IMR-90 (cell line): ENCODE data around the gene SEL1L3. TPM values are rescaled to one million over a fixed set of nuclear protein-coding genes. Genes with fewer than 3 reads are reported as not detected.

Source experiments
- ATAC-seq: fragments of 200-7000 bp; cut with Tn5 transposase; 2 replicates; pipeline ENCODE4 v1.9.1; 2020; ENCODE audit warnings: low read depth, mild to moderate bottlenecking, moderate library complexity
- BruUV-seq: library from RNA; stranded (reverse); fragments of 400-500 nt; replicated peaks from 2 replicates; lab custom pipeline; 2021; lab: Mats Ljungman, UMichigan
- CTCF ChIA-PET: fragments of 300-600 bp; formaldehyde crosslinking; extraction: SDS; loops from one replicate; lab custom pipeline; 2021; ENCODE audit warnings: antibody characterized with exemption; lab: Yijun Ruan, JAX
- POLR2A ChIA-PET: fragments of 300-600 bp; sonication (Branson Sonifier 250); formaldehyde crosslinking; loops from one replicate; lab custom pipeline; 2022; ENCODE audit warnings: antibody characterized with exemption; ENCODE audit not compliant: unreplicated experiment; lab: Charles Lee
- DNase-seq: peaks from one replicate; pipeline ENCODE4 v3.0.0; 2013
- H2AFZ ChIP-seq: replicated peaks from 2 replicates; pipeline ENCODE3; 2013; ENCODE audit warnings: low read length, mild to moderate bottlenecking; ENCODE audit not compliant: poor library complexity
- H2AK5ac ChIP-seq: 2 replicates; pipeline ENCODE4 v1.6.1; 2013; ENCODE audit warnings: low read depth, low read length, inconsistent platforms
- H2AK9ac ChIP-seq: replicated peaks from 2 replicates; pipeline ENCODE3; 2013; ENCODE audit warnings: mild to moderate bottlenecking, low read depth, low read length, moderate library complexity; ENCODE audit not compliant: poor library complexity
- H2BK120ac ChIP-seq: 2 replicates; pipeline ENCODE4 v1.6.1; 2013; ENCODE audit warnings: low read depth, low read length, inconsistent platforms
- H2BK15ac ChIP-seq: 3 replicates; pipeline ENCODE4 v1.6.1; 2013; ENCODE audit warnings: low read depth, low read length, inconsistent platforms
- H2BK20ac ChIP-seq: 2 replicates; pipeline ENCODE4 v1.6.1; 2013; ENCODE audit warnings: low read depth, mild to moderate bottlenecking, inconsistent platforms, low read length, moderate library complexity
- H2BK5ac ChIP-seq: 2 replicates; pipeline ENCODE4 v1.6.1; 2013; ENCODE audit warnings: mild to moderate bottlenecking, low read depth, low read length, inconsistent platforms; ENCODE audit not compliant: poor library complexity, severe bottlenecking
- H3K14ac ChIP-seq: replicated peaks from 2 replicates; pipeline ENCODE4 v1.6.1; 2013; ENCODE audit warnings: low read depth, low read length, inconsistent platforms
- H3K18ac ChIP-seq: 2 replicates; pipeline ENCODE4 v1.6.1; 2013; ENCODE audit warnings: low read depth, low read length, control low read depth
- H3K23ac ChIP-seq: 2 replicates; pipeline ENCODE4 v1.6.1; 2013; ENCODE audit warnings: low read depth, low read length, inconsistent platforms
- H3K27ac ChIP-seq: 2 replicates; pipeline ENCODE4 v1.5.1; 2013; ENCODE audit warnings: mild to moderate bottlenecking, control low read depth, low read length; ENCODE audit not compliant: insufficient read depth
- H3K27me3 ChIP-seq: 2 replicates; pipeline ENCODE4 v1.6.1; 2013; ENCODE audit warnings: low read length; ENCODE audit not compliant: control insufficient read depth, insufficient read depth
- H3K36me3 ChIP-seq: 2 replicates; pipeline ENCODE4 v1.6.1; 2013; ENCODE audit warnings: low read length, mixed read lengths; ENCODE audit not compliant: control insufficient read depth, insufficient read depth
- H3K4ac ChIP-seq: 2 replicates; pipeline ENCODE4 v1.6.1; 2013; ENCODE audit warnings: low read depth, low read length, inconsistent platforms
- H3K4me1 ChIP-seq: 2 replicates; pipeline ENCODE4 v1.6.1; 2013; ENCODE audit warnings: low read length, mixed read lengths; ENCODE audit not compliant: control insufficient read depth, insufficient read depth
- H3K4me2 ChIP-seq: 2 replicates; pipeline ENCODE4 v1.6.1; 2013; ENCODE audit warnings: low read depth, mild to moderate bottlenecking, control low read depth, low read length, moderate library complexity
- H3K4me3 ChIP-seq: 2 replicates; pipeline ENCODE4 v1.5.1; 2013; ENCODE audit warnings: low read depth, mild to moderate bottlenecking, control low read depth, low read length, moderate library complexity; ENCODE audit not compliant: insufficient read depth
- H3K56ac ChIP-seq: 2 replicates; pipeline ENCODE4 v1.6.1; 2013; ENCODE audit warnings: low read length, inconsistent platforms; ENCODE audit not compliant: insufficient read depth; ENCODE audit errors: extremely low read depth
- H3K79me1 ChIP-seq, 2 experiments: 2 replicates each; pipeline ENCODE4 v1.6.1; 2013; ENCODE audit warnings: low read length in 2 of 2, inconsistent platforms in 1 of 2, low read depth in 1 of 2
- H3K9ac ChIP-seq: 2 replicates; pipeline ENCODE4 v1.6.1; 2013; ENCODE audit warnings: low read depth, low read length, control low read depth
- H3K9me1 ChIP-seq: 2 replicates; pipeline ENCODE4 v1.6.1; 2013; ENCODE audit warnings: low read length, inconsistent platforms; ENCODE audit not compliant: insufficient read depth
- H3K9me3 ChIP-seq: 2 replicates; pipeline ENCODE4 v1.6.1; 2013; ENCODE audit warnings: low read length; ENCODE audit not compliant: control insufficient read depth, insufficient read depth
- H4K20me1 ChIP-seq: 2 replicates; pipeline ENCODE4 v1.6.1; 2013; ENCODE audit warnings: low read length, inconsistent platforms; ENCODE audit not compliant: insufficient read depth
- H4K5ac ChIP-seq: 2 replicates; pipeline ENCODE4 v1.6.1; 2013; ENCODE audit warnings: mild to moderate bottlenecking, low read depth, low read length, control low read depth
- H4K8ac ChIP-seq, 2 experiments: 2 replicates each; pipeline ENCODE4 v1.6.1; 2013; ENCODE audit warnings: low read depth in 2 of 2, low read length in 2 of 2, control low read depth in 1 of 2, inconsistent platforms in 1 of 2
- H4K91ac ChIP-seq: 2 replicates; pipeline ENCODE4 v1.6.1; 2013; ENCODE audit warnings: low read depth, low read length, inconsistent platforms; ENCODE audit not compliant: insufficient read depth
- CEBPB ChIP-seq: IDR thresholded peaks from 2 replicates; pipeline ENCODE4 v1.6.1; 2012; ENCODE audit warnings: low read depth, low read length, improper control_type of control experiment
- CHD1 ChIP-seq: IDR thresholded peaks from 2 replicates; pipeline ENCODE4 v1.6.1; 2012; ENCODE audit warnings: low read depth, low read length, improper control_type of control experiment
- CTCF ChIP-seq: conservative IDR thresholded peaks from 2 replicates; pipeline ENCODE4 v1.5.1; 2012; ENCODE audit warnings: mild to moderate bottlenecking, low read depth, low read length, improper control_type of control experiment
- ELK1 ChIP-seq: fragments of 150-350 bp; IDR thresholded peaks from 2 replicates; pipeline ENCODE4 v1.6.1; 2016; ENCODE audit warnings: low read depth, mild to moderate bottlenecking, low read length, moderate library complexity, borderline replicate concordance
- FOS ChIP-seq: fragments of 150-350 bp; IDR thresholded peaks from 2 replicates; pipeline ENCODE4 v1.6.1; 2016; ENCODE audit warnings: low read depth, low read length
- MAZ ChIP-seq: IDR thresholded peaks from 2 replicates; pipeline ENCODE4 v1.6.1; 2012; ENCODE audit warnings: low read depth, mild to moderate bottlenecking, low read length, improper control_type of control experiment, moderate library complexity, borderline replicate concordance
- MXI1 ChIP-seq: IDR thresholded peaks from 2 replicates; pipeline ENCODE4 v1.6.1; 2012; ENCODE audit warnings: low read depth, mild to moderate bottlenecking, low read length, moderate library complexity, borderline replicate concordance
- NFE2L2 ChIP-seq: fragments of 150-350 bp; IDR thresholded peaks from 2 replicates; pipeline ENCODE4 v1.6.1; 2016; ENCODE audit warnings: low read depth, mild to moderate bottlenecking, low read length
- POLR2A ChIP-seq: IDR thresholded peaks from 2 replicates; pipeline ENCODE4 v1.6.1; 2012; ENCODE audit warnings: mild to moderate bottlenecking, low read depth, low read length
- RAD21 ChIP-seq: IDR thresholded peaks from 2 replicates; pipeline ENCODE4 v1.6.1; 2012; ENCODE audit warnings: low read length, improper control_type of control experiment
- RCOR1 ChIP-seq: IDR thresholded peaks from 2 replicates; pipeline ENCODE4 v1.6.1; 2012; ENCODE audit warnings: mild to moderate bottlenecking, low read length, improper control_type of control experiment; ENCODE audit not compliant: insufficient replicate concordance
- RFX5 ChIP-seq: IDR thresholded peaks from 2 replicates; pipeline ENCODE4 v1.8.0; 2012; ENCODE audit warnings: low read depth, mild to moderate bottlenecking, low read length, moderate library complexity
- SMC3 ChIP-seq: fragments of 150-350 bp; IDR thresholded peaks from 2 replicates; pipeline ENCODE4 v1.6.1; 2016; ENCODE audit warnings: low read depth, mild to moderate bottlenecking, antibody characterized with exemption, low read length, moderate library complexity
- USF2 ChIP-seq: fragments of 150-350 bp; IDR thresholded peaks from 2 replicates; pipeline ENCODE4 v1.6.1; 2017; ENCODE audit warnings: mild to moderate bottlenecking, antibody characterized with exemption, low read length, low read depth
- WGBS, 2 experiments: methylation state at CpG; one replicate each; pipeline versions ENCODE4 v1.1.5 to v1.1.7; 2013; ENCODE audit warnings: missing lambda C conversion rate in 2 of 2; ENCODE audit not compliant: insufficient read length in 1 of 2; ENCODE audit errors: extremely low coverage in 2 of 2; 5-methylcytosine and 5-hydroxymethylcytosine counted together
- dilution Hi-C: fragments of 300-500 bp; cut with HindIII; formaldehyde crosslinking; loops from one replicate; pipeline ENCODE4 v1.14.3; 2018; ENCODE audit warnings: low sequenced_read_pairs; ENCODE audit not compliant: unreplicated experiment
- in situ Hi-C: fragments of 300-500 bp; cut with MboI; formaldehyde crosslinking; loops from 3 replicates; pipeline ENCODE4 v1.14.3; 2019; ENCODE audit warnings: low sequenced_read_pairs, inconsistent platforms, mixed read lengths
- intact Hi-C: fragments of 100-400 bp; cut with micrococcal nuclease; formaldehyde crosslinking; loops from 2 replicates; pipeline ENCODE4 v1.10.0; 2022
- polyA plus RNA-seq, 3 experiments: library from polyadenylated mRNA; depleted of rRNA; stranded (reverse); fragments of >200 nt; gene quantifications; 2 replicates each; pipeline ENCODE4 v1.2.3, GENCODE V29; 2012; ENCODE audit warnings: low replicate concordance in 1 of 3
- total RNA-seq: library from RNA; depleted of rRNA; stranded (reverse); fragments of >200 nt; gene quantifications from 2 replicates; pipeline ENCODE4 v1.2.3, GENCODE V29; 2012

The SEL1L3 gene
- total and polyA plus RNA-seq, 2 of the 4 experiments (the other 2 are of a cell fraction), result 16.4 to 43.7 TPM

GRCh38 chr4:25881193-25881592 is 18.4 kb upstream of the SEL1L3 start:
- in situ Hi-C loops, result no loop called here

More at GRCh38 chr4:25881193-25881592, 18.4 kb upstream of the SEL1L3 start:
- H3K4me1 ChIP-seq, result peaks cover 24% of the 10 kb centered on the region
- no peak overlapping the region for H3K4me2 ChIP-seq
- H4K8ac ChIP-seq, result no peak overlapping the region
- no peak overlapping the region for H2BK120ac ChIP-seq
- no peak overlapping the region for H2BK20ac ChIP-seq
- H3K4me3 ChIP-seq, result no peak overlapping the region
- no peak overlapping the region for H2AK5ac ChIP-seq
- no peak overlapping the region for H3K27ac ChIP-seq
- BruUV-seq, result no TSS peak
- no peak overlapping the region for H2AK9ac ChIP-seq
- H3K36me3 ChIP-seq, result no peaks in the 10 kb centered on the region
- no peaks in the 10 kb centered on the region for H3K27me3 ChIP-seq
- no peak overlapping the region for H3K18ac ChIP-seq
- TF ChIP-seq RFX5 (no peak), RAD21 (no peak), NFE2L2 (no peak), CHD1 (no peak), MXI1 (no peak), CTCF (no peak), CEBPB (no peak), SMC3 (no peak), ELK1 (no peak), RCOR1 (no peak), MAZ (no peak), USF2 (no peak), POLR2A (no peak), FOS (no peak)
- no peak for DNase-seq
- no peak overlapping the region for H3K9ac ChIP-seq
- H3K4ac ChIP-seq, result no peak overlapping the region
- peaks cover 3% of the 10 kb centered on the region; the same call in 1 of the 2 replicates for H3K9me3 ChIP-seq
- H3K9me1 ChIP-seq, result peaks cover 15% of the 10 kb centered on the region; the same call in 1 of the 2 replicates
- no peaks in the 10 kb centered on the region for H3K79me1 ChIP-seq
- no CpG with 5 or more reads among the region's 4 CpGs for WGBS, 2 experiments
- no peak overlapping the region for H2BK15ac ChIP-seq
- ChIA-PET CTCF (no interaction called here), POLR2A (no interaction called here)
- no peak overlapping the region for H4K91ac ChIP-seq
- no peak overlapping the region for H2AFZ ChIP-seq
- no peak for ATAC-seq
- intact Hi-C loops, result no loop called here
- no peak overlapping the region for H3K56ac ChIP-seq
- no peak overlapping the region for H4K5ac ChIP-seq
- no peak overlapping the region for H3K23ac ChIP-seq
- H2BK5ac ChIP-seq, result no peak overlapping the region
- dilution Hi-C loops, result no loop called here
- no peaks in the 10 kb centered on the region for H4K20me1 ChIP-seq
- H3K14ac ChIP-seq, result no peak overlapping the region
